ENCODE data around the gene UCK2.
A peak's percentile ranks its signal among the peaks of the same experiment; 100 is the strongest.

Gene UCK2

GRCh38 chr1:165895451-165895871, 68.0 kb downstream of the UCK2 start:
- H3K14ac ChIP-seq (ENCODE audit: low read length in 2 of 2) = no peak overlapping the region

GRCh38 chr1:165896277-165896676, 68.9 kb downstream of the UCK2 start:
- Histone ChIP-seq H2AFZ (ENCODE audit: low read depth, low read length) (no peak overlapping the region), H2BK15ac (ENCODE audit: low read depth, poor library complexity, severe bottlenecking) (peak overlapping the region; percentile 44), H2BK12ac (ENCODE audit: low read length in 2 of 2) (peak overlapping the region; percentile 60 to 89), H4K8ac (ENCODE audit: low read length) (peak overlapping the region; percentile 20), H3K4me2 (ENCODE audit: low read length, poor library complexity, severe bottlenecking) (no peak overlapping the region), H4K91ac (ENCODE audit: low read length) (peak overlapping the region; percentile 74), H3K23ac (ENCODE audit: low read length in 2 of 2) (no peak overlapping the region), H3K14ac (ENCODE audit: low read length in 2 of 2) (no peak overlapping the region), H2BK5ac (ENCODE audit: low read depth, low read length, poor library complexity, severe bottlenecking) (no peak overlapping the region), H3K4me3 (ENCODE audit: insufficient read depth in 1 of 2, low read depth in 1 of 2, low read length in 2 of 2) (peak overlapping the region in 1 of 2 experiments; percentile 16), H3K18ac (ENCODE audit: low read depth in 1 of 2, low read length in 2 of 2) (peak overlapping the region; percentile 31 to 82), H3K9me3 (ENCODE audit: control insufficient read depth, low read length) (no peaks in the 10 kb centered on the region), H3K79me1 (replicated peaks; ENCODE audit: low read length, poor library complexity, severe bottlenecking) (peaks cover 15% of the 10 kb centered on the region), H3K27ac (ENCODE audit: low read length, poor library complexity, severe bottlenecking) (peak overlapping the region; percentile 70), H3K9ac (ENCODE audit: low read length) (peak overlapping the region; percentile 85), H3K4me1 (ENCODE audit: control insufficient read depth, insufficient read depth, low read depth, low read length) (peaks cover 53% of the 10 kb centered on the region), H2AK5ac (ENCODE audit: low read length, severe bottlenecking) (peak overlapping the region; percentile 28), H3K4ac (ENCODE audit: low read depth in 1 of 2, low read length in 2 of 2) (peak overlapping the region in 1 of 2 experiments; percentile 85), H3K27me3 (ENCODE audit: control insufficient read depth in 1 of 2, insufficient read depth in 1 of 2, low read length in 2 of 2) (no peaks in the 10 kb centered on the region), H3K36me3 (ENCODE audit: control insufficient read depth in 1 of 2, insufficient read depth in 2 of 2, low read depth in 1 of 2, low read length in 2 of 2) (peaks cover 17 to 35% of the 10 kb centered on the region in 2 experiments), H2BK120ac (ENCODE audit: low read depth, low read length) (peak overlapping the region; percentile 3)
- peak; percentile 97 for DNase-seq
- WGBS = 44% methylated on average over 10 of the region's 10 CpGs

More at GRCh38 chr1:165895451-165895871, 68.0 kb downstream of the UCK2 start:
- no peak overlapping the region for H3K4ac ChIP-seq (ENCODE audit: low read depth in 1 of 2, low read length in 2 of 2)
- no peak overlapping the region for H2BK5ac ChIP-seq (ENCODE audit: low read depth, low read length, poor library complexity, severe bottlenecking)
- no peak overlapping the region for H2BK15ac ChIP-seq (ENCODE audit: low read depth, poor library complexity, severe bottlenecking)
- H2BK120ac ChIP-seq (ENCODE audit: low read depth, low read length) = peak overlapping the region; percentile 40
- no peak overlapping the region for H2AFZ ChIP-seq (ENCODE audit: low read depth, low read length)
- no peaks in the 10 kb centered on the region for H3K27me3 ChIP-seq (ENCODE audit: control insufficient read depth in 1 of 2, insufficient read depth in 1 of 2, low read length in 2 of 2)
- peak overlapping the region; percentile 70 for H3K27ac ChIP-seq (ENCODE audit: low read length, poor library complexity, severe bottlenecking)
- H4K8ac ChIP-seq (ENCODE audit: low read length) = no peak overlapping the region
- no peak overlapping the region for H3K23ac ChIP-seq (ENCODE audit: low read length in 2 of 2)
- DNase-seq = peak; percentile 51
- H3K4me3 ChIP-seq (ENCODE audit: insufficient read depth in 1 of 2, low read depth in 1 of 2, low read length in 2 of 2) = no peak overlapping the region
- H3K9ac ChIP-seq (ENCODE audit: low read length) = peak overlapping the region; percentile 85
- H3K4me1 ChIP-seq (ENCODE audit: control insufficient read depth, insufficient read depth, low read depth, low read length) = peaks cover 52% of the 10 kb centered on the region
- 8% methylated on average over 2 of the region's 5 CpGs for WGBS
- H2BK12ac ChIP-seq (ENCODE audit: low read length in 2 of 2) = no peak overlapping the region
- peaks cover 17 to 36% of the 10 kb centered on the region in 2 experiments for H3K36me3 ChIP-seq (ENCODE audit: control insufficient read depth in 1 of 2, insufficient read depth in 2 of 2, low read depth in 1 of 2, low read length in 2 of 2)
- H4K91ac ChIP-seq (ENCODE audit: low read length) = no peak overlapping the region
- no peak overlapping the region for H2AK5ac ChIP-seq (ENCODE audit: low read length, severe bottlenecking)
- no peaks in the 10 kb centered on the region for H3K9me3 ChIP-seq (ENCODE audit: control insufficient read depth, low read length)
- H3K18ac ChIP-seq (ENCODE audit: low read depth in 1 of 2, low read length in 2 of 2) = peak overlapping the region; percentile 4 to 23
- peaks cover 15% of the 10 kb centered on the region for H3K79me1 ChIP-seq (replicated peaks; ENCODE audit: low read length, poor library complexity, severe bottlenecking)
- no peak overlapping the region for H3K4me2 ChIP-seq (ENCODE audit: low read length, poor library complexity, severe bottlenecking)

- Histone ChIP-seq H3K36me3 (ENCODE audit: control insufficient read depth in 1 of 2, insufficient read depth in 2 of 2, low read depth in 1 of 2, low read length in 2 of 2) (peaks cover 16 to 22% of the 10 kb centered on the region in 2 experiments), H2BK5ac (ENCODE audit: low read depth, low read length, poor library complexity, severe bottlenecking) (peak overlapping the region; percentile 21), H3K18ac (ENCODE audit: low read depth in 1 of 2, low read length in 2 of 2) (peak overlapping the region; percentile 89 to 90), H3K9me3 (ENCODE audit: control insufficient read depth, low read length) (no peaks in the 10 kb centered on the region), H2BK12ac (ENCODE audit: low read length in 2 of 2) (peak overlapping the region; percentile 76 to 79), H3K4me2 (ENCODE audit: low read length, poor library complexity, severe bottlenecking) (no peak overlapping the region), H2BK120ac (ENCODE audit: low read depth, low read length) (peak overlapping the region; percentile 77), H2BK15ac (ENCODE audit: low read depth, poor library complexity, severe bottlenecking) (no peak overlapping the region), H3K4me1 (ENCODE audit: control insufficient read depth, insufficient read depth, low read depth, low read length) (peaks cover 50% of the 10 kb centered on the region), H3K4me3 (ENCODE audit: insufficient read depth in 1 of 2, low read depth in 1 of 2, low read length in 2 of 2) (peak overlapping the region in 1 of 2 experiments; percentile 16), H3K79me1 (replicated peaks; ENCODE audit: low read length, poor library complexity, severe bottlenecking) (peaks cover 15% of the 10 kb centered on the region), H4K8ac (ENCODE audit: low read length) (peak overlapping the region; percentile 45), H3K9ac (ENCODE audit: low read length) (peak overlapping the region; percentile 85), H3K4ac (ENCODE audit: low read depth in 1 of 2, low read length in 2 of 2) (peak overlapping the region in 1 of 2 experiments; percentile 87), H2AFZ (ENCODE audit: low read depth, low read length) (no peak overlapping the region), H3K27me3 (ENCODE audit: control insufficient read depth in 1 of 2, insufficient read depth in 1 of 2, low read length in 2 of 2) (no peaks in the 10 kb centered on the region), H2AK5ac (ENCODE audit: low read length, severe bottlenecking) (peak overlapping the region; percentile 99), H4K91ac (ENCODE audit: low read length) (peak overlapping the region; percentile 67), H3K14ac (ENCODE audit: low read length in 2 of 2) (no peak overlapping the region), H3K27ac (ENCODE audit: low read length, poor library complexity, severe bottlenecking) (peak overlapping the region; percentile 97), H3K23ac (ENCODE audit: low read length in 2 of 2) (peak overlapping the region in 1 of 2 experiments; percentile 89)
- WGBS = 75% methylated on average over 12 of the region's 12 CpGs
- peak; percentile 77 for DNase-seq
Measured at GRCh38 chr1:165897326-165898303, 70.2 kb downstream of the UCK2 start.

DNA sequence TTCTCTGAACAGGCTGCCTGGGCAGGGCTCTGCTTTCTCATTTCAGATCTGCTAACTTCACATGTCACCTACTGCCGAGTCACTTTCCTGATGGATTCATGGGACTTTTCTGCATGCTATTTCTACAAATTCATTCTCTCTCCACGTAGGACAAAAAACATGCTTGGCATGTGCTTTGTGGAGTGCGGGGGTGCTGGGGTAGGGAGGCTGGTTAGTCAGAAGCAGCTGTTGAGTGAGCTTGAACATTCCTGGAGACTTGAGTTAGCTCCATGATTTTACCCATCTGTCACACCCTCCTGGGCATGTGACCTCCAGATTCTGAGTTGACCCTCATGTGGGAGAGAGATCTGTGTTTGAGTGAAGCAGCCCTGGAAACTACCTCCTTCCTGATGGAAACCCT, 71.4 kb downstream of the UCK2 start:
- H4K8ac ChIP-seq (ENCODE audit: low read length) = peak overlapping the region; percentile 66
- no peaks in the 10 kb centered on the region for H3K27me3 ChIP-seq (ENCODE audit: control insufficient read depth in 1 of 2, insufficient read depth in 1 of 2, low read length in 2 of 2)
- 0% methylated on average over 2 of the region's 3 CpGs for WGBS
- H3K18ac ChIP-seq (ENCODE audit: low read depth in 1 of 2, low read length in 2 of 2) = peak overlapping the region; percentile 37 to 83
- peak overlapping the region; percentile 56 for H2BK120ac ChIP-seq (ENCODE audit: low read depth, low read length)
- peak overlapping the region in 1 of 2 experiments; percentile 19 for H2BK12ac ChIP-seq (ENCODE audit: low read length in 2 of 2)
- H3K23ac ChIP-seq (ENCODE audit: low read length in 2 of 2) = no peak overlapping the region
- peak overlapping the region; percentile 97 for H3K27ac ChIP-seq (ENCODE audit: low read length, poor library complexity, severe bottlenecking)
- H3K4me2 ChIP-seq (ENCODE audit: low read length, poor library complexity, severe bottlenecking) = no peak overlapping the region
- H2BK5ac ChIP-seq (ENCODE audit: low read depth, low read length, poor library complexity, severe bottlenecking) = peak overlapping the region; percentile 83
- peak overlapping the region; percentile 85 for H3K9ac ChIP-seq (ENCODE audit: low read length)
- DNase-seq = peak; percentile 97
- peaks cover 21% of the 10 kb centered on the region for H3K79me1 ChIP-seq (replicated peaks; ENCODE audit: low read length, poor library complexity, severe bottlenecking)
- H3K36me3 ChIP-seq (ENCODE audit: control insufficient read depth in 1 of 2, insufficient read depth in 2 of 2, low read depth in 1 of 2, low read length in 2 of 2) = peaks cover 19 to 21% of the 10 kb centered on the region in 2 experiments
- peak overlapping the region; percentile 29 to 90 for H3K4ac ChIP-seq (ENCODE audit: low read depth in 1 of 2, low read length in 2 of 2)
- H2AFZ ChIP-seq (ENCODE audit: low read depth, low read length) = no peak overlapping the region
- H3K4me1 ChIP-seq (ENCODE audit: control insufficient read depth, insufficient read depth, low read depth, low read length) = peaks cover 53% of the 10 kb centered on the region
- no peak overlapping the region for H2BK15ac ChIP-seq (ENCODE audit: low read depth, poor library complexity, severe bottlenecking)
- H4K91ac ChIP-seq (ENCODE audit: low read length) = no peak overlapping the region
- H2AK5ac ChIP-seq (ENCODE audit: low read length, severe bottlenecking) = peak overlapping the region; percentile 90
- H3K9me3 ChIP-seq (ENCODE audit: control insufficient read depth, low read length) = no peaks in the 10 kb centered on the region
- peak overlapping the region in 1 of 2 experiments; percentile 7 for H3K4me3 ChIP-seq (ENCODE audit: insufficient read depth in 1 of 2, low read depth in 1 of 2, low read length in 2 of 2)
- H3K14ac ChIP-seq (ENCODE audit: low read length in 2 of 2) = no peak overlapping the region
